HUDEP-2 (cell line): Measurements from ENCODE around the gene DIPK1B.

ENCODE experiments used
- DNase-seq, 76 experiments: peaks; one replicate each; lab custom pipeline; 2025; ENCODE audit not compliant: unreplicated experiment in 76 of 76; lab: John Stamatoyannopoulos, UW

Gene DIPK1B

DNA sequence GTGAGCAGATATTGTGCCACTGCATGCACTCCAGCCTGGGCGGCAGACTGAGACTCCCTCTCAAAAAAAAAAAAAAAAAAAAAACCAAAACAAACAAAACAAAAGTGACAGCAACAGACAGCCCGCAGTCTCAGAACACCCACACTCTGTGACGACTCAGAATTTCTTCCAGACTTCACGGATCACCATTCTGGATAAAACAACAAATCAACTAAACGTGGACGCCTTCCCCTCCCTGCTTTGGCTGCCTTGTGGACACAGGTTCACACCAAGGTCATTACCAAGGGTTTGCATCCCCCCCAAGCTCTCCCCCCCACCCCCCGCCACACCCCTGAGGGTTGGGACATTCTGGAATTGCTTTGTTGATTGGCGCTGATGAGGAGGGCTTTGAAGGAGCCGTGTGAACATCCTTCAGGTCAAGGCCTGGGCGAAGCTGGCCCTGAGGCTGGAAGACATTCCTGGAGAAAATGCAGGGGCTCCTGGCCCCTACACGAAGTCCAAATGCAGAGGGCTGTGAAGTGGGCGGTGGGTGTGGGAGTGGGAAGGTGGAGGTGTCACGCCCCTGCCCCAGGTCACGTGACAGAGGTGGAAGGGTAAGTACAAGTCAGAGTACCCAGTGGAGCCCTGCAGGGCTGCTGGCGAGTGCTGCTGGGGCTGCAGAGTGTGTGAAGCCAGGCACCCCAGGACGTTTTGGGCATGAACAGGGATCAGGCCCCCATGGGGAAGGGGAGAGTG lies 20.2 kb downstream of the DIPK1B start:
- DNase-seq, result no peak

DNA sequence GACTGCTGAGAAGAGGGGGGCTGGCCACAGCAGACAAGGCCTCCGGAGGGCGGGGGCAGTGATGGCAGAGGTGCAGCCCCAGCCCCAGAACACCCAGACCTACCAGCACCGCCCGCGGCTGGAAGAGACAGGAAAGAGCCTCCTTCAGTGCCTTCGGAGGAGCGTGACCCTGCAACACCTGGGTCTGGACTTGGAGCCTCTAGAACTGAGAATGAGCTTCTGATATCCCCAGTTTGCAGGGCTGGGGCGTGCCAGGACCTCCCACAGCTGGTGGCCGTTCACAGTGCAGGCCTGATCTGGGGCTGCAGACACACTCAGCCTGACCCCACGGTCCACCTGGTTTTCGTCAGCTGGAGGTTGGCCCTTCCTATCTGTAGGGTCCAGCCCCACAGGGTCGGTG lies 21.2 kb downstream of the DIPK1B start:
- no peak for DNase-seq

DNA sequence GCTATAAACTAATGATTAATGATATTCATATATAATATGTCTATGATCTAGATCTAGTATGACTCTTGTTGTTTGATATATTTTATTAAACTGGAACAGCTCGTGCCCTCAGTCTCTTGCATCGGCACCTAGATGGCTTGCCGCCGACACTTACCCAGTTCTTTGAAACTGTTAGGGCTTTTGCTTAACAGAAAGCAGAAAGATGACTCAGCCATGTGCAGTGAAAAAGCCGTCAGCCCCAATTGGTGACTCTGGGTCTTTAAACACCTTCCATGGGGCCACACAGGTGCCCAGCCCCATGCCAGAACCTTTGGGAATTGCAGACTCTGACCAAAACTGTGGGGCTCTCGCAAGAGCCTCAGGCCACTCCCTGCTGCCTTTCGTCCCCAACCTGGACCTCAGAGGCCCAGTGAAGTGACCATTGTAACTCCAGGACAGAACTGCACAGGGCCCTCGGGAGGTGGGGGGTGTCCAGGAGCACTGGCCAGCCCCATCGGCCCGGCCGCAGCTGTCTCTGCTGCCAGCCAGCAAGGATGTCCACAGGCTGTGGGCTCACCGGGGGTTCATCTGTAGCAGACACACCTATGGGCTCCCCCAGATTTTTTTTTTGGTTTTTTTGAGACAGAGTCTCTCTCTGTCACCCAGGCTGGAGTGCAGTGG lies 22.6 kb downstream of the DIPK1B start:
- DNase-seq, result no peak

DNA sequence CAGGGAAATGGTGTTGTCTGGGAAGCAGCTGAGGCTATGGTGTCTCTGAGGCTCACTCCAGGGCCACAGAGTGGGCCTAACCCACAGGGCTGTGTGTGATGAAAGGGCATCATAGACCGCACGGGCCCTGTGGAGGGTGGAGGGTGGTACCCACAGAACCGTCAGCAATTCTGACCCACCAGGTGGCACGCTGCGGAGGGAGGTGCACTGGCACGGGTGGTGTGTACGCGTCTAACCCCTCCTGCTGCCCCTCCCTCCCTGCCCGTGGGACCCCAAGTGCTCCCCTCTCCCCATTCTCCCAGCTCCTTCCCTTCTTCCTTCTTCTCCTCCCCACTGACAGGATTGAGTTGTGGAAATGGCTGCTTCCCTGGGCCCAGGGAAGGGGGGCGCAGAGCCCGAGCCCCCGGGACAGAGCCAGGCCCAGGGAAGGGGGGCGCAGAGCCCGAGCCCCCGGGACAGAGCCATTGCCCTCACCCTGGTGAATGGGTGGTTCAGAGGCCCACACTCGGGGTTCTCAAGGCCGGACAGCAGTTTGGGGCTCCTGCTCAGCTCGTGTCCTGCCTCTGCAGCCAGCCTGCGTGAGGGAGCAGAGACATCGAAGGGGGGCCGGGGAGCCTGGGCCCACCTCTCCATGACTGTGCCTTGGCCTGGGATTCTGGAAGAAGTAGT lies 23.6 kb downstream of the DIPK1B start:
- DNase-seq, result no peak

DNA sequence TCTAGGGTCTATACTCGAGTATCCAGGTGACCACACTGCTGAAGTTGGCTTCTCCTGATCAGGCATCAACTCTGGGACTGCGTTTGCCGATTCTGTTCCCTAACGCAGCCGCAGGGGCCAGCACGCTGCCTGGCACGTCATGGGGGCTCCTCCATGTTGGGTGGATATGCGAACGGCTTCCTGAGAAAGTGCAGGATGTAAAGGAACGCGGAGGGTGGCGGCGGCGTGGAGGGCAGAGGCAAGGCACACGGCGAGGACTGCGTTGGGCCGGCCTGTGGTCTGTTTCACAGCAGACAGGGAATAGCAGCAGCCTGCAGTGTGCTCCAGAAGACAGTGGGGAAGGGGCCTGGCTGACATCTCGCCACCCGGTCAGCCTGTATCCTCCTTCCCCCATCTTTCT lies 26.6 kb downstream of the DIPK1B start:
- DNase-seq, result no peak

DNA sequence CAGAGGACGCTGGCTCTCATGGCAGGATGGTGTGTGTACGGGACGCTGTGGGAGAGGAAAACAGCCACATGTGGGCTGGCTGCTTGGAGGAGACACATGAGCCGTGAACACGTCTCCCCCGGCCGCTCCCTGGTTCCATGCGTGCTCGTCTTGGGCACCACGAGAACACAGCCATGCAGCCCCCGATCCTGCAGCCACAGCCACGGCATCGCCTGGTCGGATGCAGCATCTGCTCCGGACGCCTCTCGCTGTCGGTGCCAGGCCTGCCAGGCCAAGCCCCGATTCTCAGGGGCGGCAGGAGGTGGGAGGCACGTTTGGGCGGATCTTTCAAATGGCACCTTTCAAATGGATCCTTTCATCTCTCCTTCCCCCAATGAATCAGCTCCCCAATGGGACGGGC lies 27.1 kb downstream of the DIPK1B start:
- DNase-seq, result no peak

DNA sequence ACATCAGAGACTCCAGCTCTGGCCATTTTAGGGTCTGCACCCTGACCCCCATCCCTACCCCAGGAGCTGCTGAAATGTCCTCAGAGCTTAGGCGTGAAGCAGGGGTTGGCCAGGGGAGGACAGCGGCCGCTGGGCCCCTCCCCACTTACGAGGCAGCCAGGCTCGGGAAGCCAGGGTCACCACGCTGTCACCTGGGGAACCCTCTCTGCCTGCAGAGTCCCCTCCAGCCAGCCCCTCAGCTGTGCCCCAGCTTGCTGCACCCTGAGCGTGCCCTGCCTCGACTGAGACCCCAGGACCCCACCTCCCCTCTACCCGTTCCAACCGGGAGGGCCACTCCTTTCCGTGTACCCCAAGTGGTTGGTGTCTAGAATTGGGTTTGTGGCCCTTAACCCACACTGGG lies 27.7 kb downstream of the DIPK1B start:
- no peak for DNase-seq

DNA sequence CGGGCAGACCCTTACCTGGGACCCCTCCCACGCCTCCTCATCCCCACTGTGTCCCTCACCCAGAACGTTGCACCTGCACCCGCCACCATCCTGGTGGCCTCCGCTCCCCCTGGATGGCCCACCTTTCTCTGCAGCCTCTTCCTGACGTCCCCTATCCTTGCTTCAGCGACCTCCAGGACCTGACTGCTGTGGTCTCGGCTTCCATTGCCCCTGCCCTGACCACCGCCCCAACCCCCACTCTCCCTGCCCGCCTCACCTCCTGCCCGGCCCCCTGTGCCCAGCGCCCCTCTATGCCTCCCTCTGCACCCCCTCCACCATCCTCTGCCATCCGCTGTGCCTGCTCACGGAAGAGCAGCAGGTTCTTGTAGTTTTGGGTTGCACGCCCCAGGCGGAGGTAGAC lies 28.1 kb downstream of the DIPK1B start:
- DNase-seq, result no peak

DNA sequence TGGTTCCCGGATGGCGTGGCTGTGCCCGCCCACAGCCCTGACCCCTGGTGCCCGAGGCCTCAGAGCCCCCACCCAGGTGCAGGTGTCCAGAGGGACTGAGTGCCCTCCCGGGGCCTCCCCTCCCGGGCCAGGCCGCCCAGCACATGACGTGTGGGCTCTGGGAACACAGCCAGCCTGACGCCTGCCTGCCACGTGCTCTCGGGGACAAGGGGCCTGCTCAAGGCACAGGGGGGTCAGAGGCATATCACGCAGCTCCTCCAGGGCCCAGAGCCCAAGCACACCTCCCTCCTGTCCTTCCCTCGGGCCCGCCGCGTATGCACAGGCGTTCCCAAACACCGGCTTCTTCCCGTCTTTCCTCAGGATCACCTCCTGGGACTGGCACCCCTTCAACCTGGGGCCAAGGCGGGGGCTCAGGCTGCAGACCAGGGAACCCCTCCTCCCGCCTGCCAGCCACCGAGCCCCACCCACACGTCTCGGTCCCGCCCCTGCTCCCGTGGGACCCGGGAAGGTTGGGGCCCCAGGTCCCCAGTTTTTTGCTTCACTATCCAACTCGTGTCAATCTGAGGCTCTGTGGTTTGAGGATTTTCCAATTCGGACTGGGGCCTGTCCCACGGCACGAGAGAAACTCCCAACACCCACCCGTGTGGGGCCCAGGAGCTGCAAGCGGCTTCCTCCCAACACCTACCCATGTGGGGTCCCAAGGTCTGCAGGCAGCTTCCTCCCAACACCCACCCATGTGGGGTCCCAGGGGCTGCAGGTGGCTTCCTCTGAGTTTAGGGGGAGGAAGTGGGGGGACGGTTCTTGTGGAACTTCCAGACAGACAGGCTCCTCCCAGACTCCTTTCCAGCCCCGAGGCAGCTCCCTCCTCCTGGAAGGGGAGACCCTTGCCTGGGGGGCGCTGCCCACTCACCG lies 28.9 kb downstream of the DIPK1B start:
- DNase-seq, result peak in 58 of 76 experiments; percentile 14 to 80 (median 47)

DNA sequence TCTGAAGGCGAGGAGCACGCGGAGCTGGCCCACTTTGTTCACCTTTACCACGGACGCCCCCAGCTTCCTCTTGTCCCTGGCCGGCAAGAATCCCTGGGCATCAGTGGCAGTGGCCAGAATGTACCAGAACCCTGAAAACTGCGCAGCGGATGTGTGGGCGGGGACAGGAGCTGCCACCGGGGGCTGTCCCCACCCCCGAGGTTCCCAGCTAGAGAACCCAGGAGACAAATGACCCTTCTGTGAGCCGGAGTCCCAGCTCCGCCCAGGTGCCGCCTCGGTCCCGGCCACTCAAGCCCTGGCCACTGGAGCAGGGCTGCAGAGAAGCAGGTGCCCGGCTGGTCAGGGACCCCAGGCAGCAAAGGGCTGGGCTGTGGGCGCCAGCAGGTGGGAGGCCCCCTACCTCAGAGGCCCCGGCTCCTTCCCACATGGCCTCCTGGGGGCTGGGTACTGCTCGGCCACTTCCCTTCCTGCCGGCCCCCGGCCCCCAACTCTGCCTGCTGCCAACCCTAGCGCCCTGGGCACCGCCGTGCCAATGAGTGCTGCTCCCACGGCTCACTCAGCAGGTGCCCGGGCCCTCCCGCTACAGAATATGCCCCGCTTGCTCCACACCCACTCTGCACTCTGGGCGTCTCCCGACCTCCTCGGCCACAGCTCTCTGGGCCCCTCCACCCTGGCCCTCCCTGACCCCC lies 29.7 kb downstream of the DIPK1B start:
- peak in 6 of 76 experiments; percentile 18 to 36 (median 26) for DNase-seq

DNA sequence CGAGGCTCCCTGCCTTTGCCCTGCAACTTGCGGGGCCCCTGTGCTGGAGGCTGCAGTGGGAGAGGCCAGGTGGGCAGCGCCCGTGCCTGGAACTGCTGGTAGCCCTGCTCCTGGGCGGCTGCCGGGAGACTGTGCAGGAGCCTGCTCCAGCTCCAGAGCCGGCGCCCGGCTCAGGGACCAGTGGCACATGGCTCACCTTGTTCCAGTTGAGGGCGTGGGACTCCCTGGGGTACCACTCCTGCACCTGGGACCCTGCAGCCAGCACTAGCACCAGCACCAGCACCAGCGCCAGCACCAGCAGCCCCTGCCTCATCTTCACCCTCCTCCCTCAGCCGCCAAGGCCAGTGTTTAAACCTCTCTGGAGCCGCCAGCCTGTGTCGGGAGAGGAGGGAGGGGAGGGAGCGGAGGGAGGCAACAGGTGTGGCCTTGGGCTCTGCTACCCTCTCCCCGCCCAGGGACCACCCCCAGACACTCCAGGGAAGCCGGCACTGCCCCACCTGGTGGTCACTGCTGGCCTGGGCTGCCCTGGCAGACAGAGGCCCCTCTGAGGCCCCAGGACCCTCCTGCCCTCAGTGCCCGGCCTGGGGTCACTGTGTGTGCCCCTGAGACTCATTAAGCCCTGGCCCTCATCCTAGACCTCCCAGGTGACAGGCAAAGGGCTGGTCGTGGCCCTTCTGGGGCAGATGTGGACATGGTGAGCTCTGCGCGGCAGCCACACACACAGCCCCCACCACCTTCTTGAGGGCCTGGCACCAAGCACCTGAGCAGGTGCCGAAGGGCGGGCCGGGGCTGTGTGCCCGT lies 30.4 kb downstream of the DIPK1B start, which contains the start of gene LCN10:
LCN10 (minus strand) TSS at position 350 of the 801 bp plus-strand sequence; CDS start at position 313, 37 bp downstream.
- no peak for DNase-seq

DNA sequence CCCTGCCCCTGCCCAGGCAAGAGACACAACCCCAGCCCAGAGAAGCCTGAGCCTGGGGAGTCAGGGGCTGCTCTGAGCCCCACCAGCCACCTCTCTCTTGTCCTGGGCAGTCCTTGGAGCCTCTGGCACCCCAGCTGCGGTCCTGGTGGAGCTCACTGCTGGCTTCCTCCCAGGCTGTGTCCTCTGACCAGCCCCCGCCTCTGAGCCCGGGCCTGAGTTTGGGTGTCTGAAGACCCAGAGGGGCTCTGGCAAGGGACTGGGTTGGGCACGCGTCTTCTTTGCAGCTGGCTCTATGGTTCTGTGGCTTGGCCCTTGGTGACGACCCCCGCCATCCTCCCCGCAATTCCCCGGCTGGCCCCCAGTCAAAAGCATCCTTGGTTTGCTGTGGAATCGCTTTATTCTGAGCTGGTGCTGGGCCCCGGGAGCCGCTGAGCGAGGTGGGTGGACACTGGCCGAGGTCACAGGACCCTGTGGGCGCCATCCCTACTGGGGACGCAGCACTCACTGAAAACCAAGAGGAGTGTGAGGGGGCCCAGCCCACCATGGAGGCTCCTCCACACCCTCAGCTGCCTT lies 31.4 kb downstream of the DIPK1B start:
- DNase-seq, result no peak

DNA sequence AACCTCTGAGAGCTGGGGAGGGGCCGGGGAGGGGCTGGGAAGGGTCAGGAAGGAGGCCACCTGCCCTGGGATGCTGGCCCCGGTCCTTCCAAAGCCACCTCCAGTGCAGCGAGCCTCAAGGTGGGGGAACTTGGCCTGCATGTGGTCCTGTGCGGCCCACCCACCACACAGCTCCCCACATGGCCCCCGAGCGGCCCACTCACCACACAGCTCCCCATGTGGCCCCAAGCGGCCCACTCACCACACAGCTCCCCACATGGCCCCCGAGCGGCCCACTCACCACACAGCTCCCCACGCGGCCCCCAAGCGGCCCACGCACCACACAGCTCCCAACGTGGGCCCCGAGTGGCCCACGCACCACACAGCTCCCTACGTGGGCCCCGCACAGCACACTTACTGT lies 32.4 kb downstream of the DIPK1B start:
- DNase-seq, result no peak

DNA sequence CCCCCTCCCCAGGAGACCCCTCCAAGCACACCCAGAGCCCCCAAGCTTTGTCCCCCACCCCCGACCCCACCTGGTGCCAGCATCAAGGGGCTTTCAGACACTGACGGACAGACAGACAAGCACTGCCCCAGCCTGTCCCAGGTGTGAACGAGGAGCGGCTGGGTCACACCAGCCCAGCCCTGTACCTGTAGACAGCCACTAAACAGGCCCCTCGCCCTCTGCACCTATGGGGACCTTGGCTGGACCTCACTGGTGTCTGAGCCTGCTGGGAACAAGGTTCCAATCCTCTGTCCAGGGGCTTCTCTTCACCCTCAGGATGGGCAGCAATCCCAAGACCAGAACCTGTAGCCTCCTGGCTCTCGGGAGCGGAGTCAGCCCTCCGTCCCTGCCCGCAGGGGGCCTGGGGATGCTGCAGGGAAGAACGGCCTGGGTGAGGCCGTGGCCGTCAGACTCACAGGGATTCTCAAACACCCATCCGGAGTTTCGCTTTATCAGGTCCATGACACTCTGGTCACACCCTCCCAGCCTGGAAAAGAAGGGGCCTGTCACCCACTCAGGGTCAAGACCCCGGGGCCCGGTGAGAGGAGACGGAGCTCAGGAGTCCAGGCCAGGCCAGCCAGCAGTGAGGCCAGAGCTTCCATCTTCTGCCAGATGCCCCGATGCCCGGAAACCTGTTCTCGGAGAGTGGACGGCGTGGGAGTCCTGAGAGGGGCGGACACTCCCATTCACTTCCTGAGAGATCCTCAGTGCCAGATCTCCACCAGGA lies 33.2 kb downstream of the DIPK1B start:
- DNase-seq, result no peak

DNA sequence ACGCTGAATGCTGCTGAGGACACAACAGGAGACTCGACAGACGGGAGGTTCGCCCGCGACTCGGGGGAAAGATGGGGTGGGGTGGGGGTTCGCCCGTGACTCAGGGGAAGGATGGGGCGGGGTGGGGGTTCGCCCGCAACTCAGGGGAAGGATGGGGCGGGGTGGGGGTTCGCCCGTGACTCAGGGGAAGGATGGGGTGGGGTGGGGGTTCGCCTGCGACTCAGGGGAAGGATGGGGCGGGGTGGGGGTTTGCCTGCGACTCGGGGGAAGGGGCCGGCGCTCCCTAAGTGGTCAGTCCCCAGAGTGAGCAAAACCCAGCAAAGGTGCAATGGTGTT lies 33.8 kb downstream of the DIPK1B start:
- no peak for DNase-seq

DNA sequence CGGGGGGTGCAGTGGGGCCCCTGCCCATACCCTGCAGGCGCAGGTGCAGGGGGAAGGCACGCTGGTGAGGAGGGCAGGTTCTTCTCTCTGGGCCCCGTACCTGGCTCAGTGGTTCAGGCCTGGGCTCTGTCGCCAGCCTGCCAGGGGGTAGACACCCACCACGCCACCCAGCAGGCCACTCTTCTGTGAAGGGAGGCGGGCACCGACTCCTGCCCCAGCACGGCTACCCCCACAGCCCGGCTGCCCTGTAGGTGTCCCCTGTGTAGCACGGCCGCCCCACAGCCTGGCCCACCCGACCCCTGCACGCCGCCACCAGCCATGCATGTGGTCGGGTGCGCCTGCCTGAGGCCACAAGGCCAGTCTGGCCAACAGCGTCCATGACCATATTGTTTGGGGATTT lies 34.2 kb downstream of the DIPK1B start:
- DNase-seq, result no peak

DNA sequence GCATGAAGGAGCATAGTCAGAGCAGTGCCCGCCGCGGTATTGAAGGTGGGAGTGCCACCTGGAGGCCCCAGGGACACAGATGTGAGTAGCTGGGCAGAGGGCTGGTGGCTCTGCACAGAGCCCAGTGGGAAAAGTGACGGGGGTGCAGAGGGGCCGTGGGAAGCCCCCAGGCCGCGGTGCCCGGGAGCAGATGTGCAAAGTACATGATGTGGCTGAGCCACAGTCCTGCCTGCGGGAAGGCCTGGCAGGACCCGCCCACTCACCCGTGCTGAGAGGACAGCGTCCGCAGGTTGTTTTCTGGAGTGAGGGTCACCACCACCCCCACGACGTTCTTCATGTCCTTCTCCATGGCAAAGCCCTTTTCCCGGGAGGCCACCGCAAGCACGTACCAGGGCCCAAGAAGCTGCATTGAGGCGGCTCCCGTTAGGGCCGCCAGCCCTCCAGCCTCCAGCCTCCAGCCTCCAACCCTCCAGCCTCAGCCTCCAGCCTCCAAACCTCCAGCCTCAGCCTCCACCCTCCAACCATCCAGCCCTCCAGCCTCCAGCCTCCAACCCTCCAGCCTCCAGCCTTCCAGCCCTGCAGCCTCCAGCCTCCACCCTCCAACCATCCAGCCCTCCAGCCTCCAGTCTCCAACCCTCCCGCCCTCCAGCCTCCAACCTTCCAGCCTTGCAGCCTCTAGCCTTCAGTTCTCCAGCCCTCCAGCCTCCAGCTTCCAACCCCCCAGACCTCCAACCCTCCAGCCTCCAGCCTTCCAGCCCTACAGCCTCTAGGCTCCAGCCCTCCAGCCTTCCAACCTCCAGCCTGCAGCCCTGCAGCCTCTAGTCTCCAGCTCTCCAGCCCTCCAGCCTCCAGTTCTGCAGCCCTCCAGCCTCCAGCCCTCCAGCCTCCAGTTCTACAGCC lies 35.0 kb downstream of the DIPK1B start:
- DNase-seq, result no peak
